Tibial artery (tissue), 4 donors: ENCODE results near the gene PTEN.

Experiments
- DNase-seq, 2 donors: peaks; one replicate each; pipeline ENCODE4 v3.0.0-alpha.2; 2019
- H3K27ac ChIP-seq, 2 donors: fragments of 200-600 bp; sonication (generic) in 1 of 2; 1 replicate in 1 of 2; 2 replicates in 1 of 2; pipeline ENCODE4 v1.5.1; 2018 to 2019; ENCODE audit warnings: mild to moderate bottlenecking in 1 of 2
- H3K27me3 ChIP-seq, 2 donors: fragments of 200-600 bp; sonication (generic) in 1 of 2; one replicate each; pipeline versions ENCODE4 v1.5.1 to v1.6.0; 2016 to 2019
- H3K36me3 ChIP-seq, 3 donors: fragments of 200-600 bp; sonication (generic) in 2 of 3; one replicate each; pipeline ENCODE4 v1.5.1; 2016 to 2019; ENCODE audit warnings: mild to moderate bottlenecking in 2 of 3
- H3K4me1 ChIP-seq, 4 donors: fragments of 200-600 bp; sonication (generic) in 2 of 4; 1 replicate in 3 of 4; 2 replicates in 1 of 4; pipeline ENCODE4 v1.5.1; 2016 to 2019
- H3K4me3 ChIP-seq, 2 donors: fragments of 200-600 bp; sonication (generic) in 1 of 2; 1 replicate in 1 of 2; 2 replicates in 1 of 2; pipeline ENCODE4 v1.5.1; 2018 to 2019; ENCODE audit warnings: mild to moderate bottlenecking in 2 of 2
- H3K9me3 ChIP-seq, 3 donors: fragments of 200-600 bp; sonication (generic) in 1 of 3; one replicate each; pipeline ENCODE4 v1.5.1; 2016 to 2019
- CTCF ChIP-seq, 2 experiments: fragments of 200-600 bp in 1 of 2; fragments of 450-650 bp in 1 of 2; IDR thresholded peaks; one replicate each; pipeline ENCODE4 v1.5.1; 2017 to 2019; ENCODE audit warnings: antibody characterized with exemption in 2 of 2, mild to moderate bottlenecking in 1 of 2, moderate library complexity in 1 of 2
- intact Hi-C: fragments of 100-400 bp; cut with DNase I; formaldehyde crosslinking; loops from one replicate; pipeline ENCODE4 v1.15.0; 2023; ENCODE audit warnings: low total_unique reads

Gene PTEN

GRCh38 chr10:88004451-88004850 is 141.0 kb downstream of the PTEN start:
- TF ChIP-seq CTCF (IDR thresholded peaks at IDR 0.05), result no peak
- Histone ChIP-seq H3K4me3 (no peak overlapping the region), H3K4me1 (peaks cover 0 to 19% (median 2%) of the 10 kb centered on the region in 4 donors), H3K9me3 (no peaks in the 10 kb centered on the region), H3K27ac (peak overlapping the region; percentile 20 to 45), H3K27me3 (no peaks in the 10 kb centered on the region), H3K36me3 (no peaks in the 10 kb centered on the region)
- intact Hi-C loops, result no loop called here
- no peak for DNase-seq

GRCh38 chr10:88006261-88006660 is 142.8 kb downstream of the PTEN start:
- no peaks in the 10 kb centered on the region for H3K9me3 ChIP-seq
- no peak for DNase-seq
- H3K36me3 ChIP-seq, result no peaks in the 10 kb centered on the region
- intact Hi-C loops, result no loop called here
- H3K4me1 ChIP-seq, result peaks cover 0 to 19% (median 2%) of the 10 kb centered on the region in 4 donors
- H3K27me3 ChIP-seq, result no peaks in the 10 kb centered on the region
- TF ChIP-seq CTCF (IDR thresholded peaks at IDR 0.05), result no peak
- H3K27ac ChIP-seq, result no peak overlapping the region
- H3K4me3 ChIP-seq, result no peak overlapping the region

- Histone ChIP-seq H3K4me3 (no peak overlapping the region), H3K36me3 (no peaks in the 10 kb centered on the region), H3K4me1 (peaks cover 0 to 37% (median 5%) of the 10 kb centered on the region in 4 donors), H3K27ac (no peak overlapping the region), H3K9me3 (no peaks in the 10 kb centered on the region), H3K27me3 (no peaks in the 10 kb centered on the region)
- no peak for DNase-seq
- intact Hi-C loops, result no loop called here
- no peak for TF ChIP-seq CTCF (IDR thresholded peaks at IDR 0.05)
Measured at GRCh38 chr10:88008866-88009470, 145.5 kb downstream of the PTEN start.

GRCh38 chr10:88012641-88013040 is 149.2 kb downstream of the PTEN start:
- no peak for DNase-seq

GRCh38 chr10:88017781-88018180 is 154.4 kb downstream of the PTEN start:
- Histone ChIP-seq H3K27me3 (no peaks in the 10 kb centered on the region), H3K9me3 (no peaks in the 10 kb centered on the region), H3K36me3 (no peaks in the 10 kb centered on the region), H3K4me1 (peaks cover 0 to 6% (median 0%) of the 10 kb centered on the region in 4 donors), H3K4me3 (no peak overlapping the region), H3K27ac (no peak overlapping the region)
- intact Hi-C loops, result no loop called here
- no peak for DNase-seq
- no peak for TF ChIP-seq CTCF (IDR thresholded peaks at IDR 0.05)

More at GRCh38 chr10:88012641-88013040, 149.2 kb downstream of the PTEN start:
- Histone ChIP-seq H3K4me3 (no peak overlapping the region), H3K27ac (peak overlapping the region; percentile 35 to 62), H3K4me1 (peaks cover 0 to 26% (median 3%) of the 10 kb centered on the region in 4 donors), H3K27me3 (no peaks in the 10 kb centered on the region), H3K36me3 (no peaks in the 10 kb centered on the region), H3K9me3 (no peaks in the 10 kb centered on the region)
- intact Hi-C loops, result loop anchor here (5.0 kb wide), 1 partner anchor 150 kb away; the partner anchor contains the start of genes KLLN and PTEN
- TF ChIP-seq CTCF (IDR thresholded peaks at IDR 0.05), result no peak
